Hepatocyte (in vitro differentiated cells): ENCODE measurements around the gene NKAP.

ENCODE experiments used
- CTCF ChIP-seq: fragments of 200-600 bp; sonication (generic); IDR thresholded peaks from 2 replicates; pipeline ENCODE4 v1.5.1; 2016; ENCODE audit warnings: antibody characterized with exemption, mild to moderate bottlenecking; ENCODE audit not compliant: poor library complexity
- EZH2 ChIP-seq: fragments of 200-600 bp; sonication (generic); IDR thresholded peaks from 2 replicates; pipeline ENCODE4 v1.6.1; 2016; ENCODE audit warnings: antibody characterized with exemption, mild to moderate bottlenecking, borderline replicate concordance

GRCh38 chrX:119986203-119986602 is 42.7 kb upstream of the NKAP start:
- TF ChIP-seq CTCF (no peak), EZH2 (no peak)
